GM18951 (cell line): Measurements from ENCODE around the gene DLG2.

Experiments
- POLR2A ChIP-seq: IDR thresholded peaks from 4 replicates; pipeline ENCODE4 v1.6.1; 2011; ENCODE audit warnings: mild to moderate bottlenecking; ENCODE audit not compliant: insufficient read length, insufficient read depth; ENCODE audit errors: extremely low read depth
- in situ Hi-C: fragments of 300-500 bp; cut with MboI; formaldehyde crosslinking; loops from one replicate; pipeline ENCODE4 v1.12.0; 2022; ENCODE audit warnings: low sequenced_read_pairs, mixed read lengths, inconsistent platforms; ENCODE audit not compliant: unreplicated experiment

The DLG2 gene

GRCh38 chr11:84249344-84250135 lies 1377.6 kb downstream of the DLG2 start:
- no peak for TF ChIP-seq POLR2A
- in situ Hi-C loops = loop anchor here (25.0 kb wide), 1 partner anchor 412 kb away; no protein-coding TSS in a partner anchor

- in situ Hi-C loops = no loop called here
These were observed 1379.2 kb downstream of the DLG2 start for GRCh38 chr11:84247926-84248325.

DNA sequence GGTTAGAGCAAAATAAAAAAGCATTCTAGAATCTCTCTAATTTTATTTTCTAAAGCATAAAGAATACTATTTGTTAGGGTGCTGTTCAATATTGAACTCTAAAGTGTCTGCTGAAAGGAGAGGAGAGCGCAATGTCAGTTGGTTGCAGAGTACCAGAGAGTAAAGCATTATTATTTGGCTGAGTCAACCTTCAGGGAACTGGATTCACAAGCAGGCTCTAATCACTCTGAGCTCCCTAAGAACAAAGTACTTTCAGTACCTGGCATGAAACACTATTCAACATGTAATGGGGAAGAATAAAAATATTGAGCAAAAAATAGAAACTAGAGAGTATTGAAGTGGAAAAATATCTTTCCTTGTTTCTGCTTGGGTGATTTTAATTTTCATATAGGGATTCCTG lies 1380.0 kb downstream of the DLG2 start:
- no peak for TF ChIP-seq POLR2A
- in situ Hi-C loops = no loop called here

More at GRCh38 chr11:84247926-84248325, 1379.2 kb downstream of the DLG2 start:
- TF ChIP-seq POLR2A = no peak

- no peak for TF ChIP-seq POLR2A
- in situ Hi-C loops = no loop called here
These were observed 1383.4 kb downstream of the DLG2 start for GRCh38 chr11:84243629-84244263.

DNA sequence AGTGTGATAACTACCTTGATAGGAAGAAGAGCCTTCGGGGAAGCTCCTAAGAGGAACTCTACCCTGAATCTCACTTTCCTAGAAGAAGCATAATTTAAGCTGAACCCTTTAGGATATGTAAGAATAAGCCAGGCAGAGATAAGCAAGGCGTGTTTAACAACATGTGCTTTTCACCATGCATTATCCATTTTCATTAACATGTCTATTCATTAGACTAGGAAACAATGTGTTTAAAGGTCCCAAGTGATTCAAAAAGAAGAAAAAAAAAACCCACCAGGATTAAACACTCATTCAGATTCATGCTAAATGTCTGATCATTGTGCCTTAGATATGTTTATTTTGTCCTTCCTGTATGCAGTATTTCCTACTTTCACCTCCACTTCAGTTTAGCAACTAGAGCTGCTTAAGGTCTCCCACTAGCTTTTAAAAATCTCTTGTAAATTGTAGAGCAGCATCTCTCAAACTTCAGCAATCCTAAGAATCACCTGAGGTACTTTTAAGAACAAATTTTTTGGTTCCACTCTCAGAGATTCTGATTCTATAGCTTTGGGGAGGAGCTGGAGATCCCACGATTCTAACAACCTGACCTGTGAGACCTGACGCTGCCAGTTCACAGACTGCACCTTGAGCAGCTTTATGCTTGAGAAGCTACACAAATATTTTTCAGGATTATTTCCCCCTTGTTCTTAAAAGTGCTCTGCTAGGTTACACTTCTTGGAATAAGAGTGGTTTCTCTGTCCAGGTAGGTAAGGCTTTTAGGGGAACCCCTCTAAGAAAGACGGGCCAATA lies 1385.6 kb downstream of the DLG2 start:
- no peak for TF ChIP-seq POLR2A
- in situ Hi-C loops = no loop called here

DNA sequence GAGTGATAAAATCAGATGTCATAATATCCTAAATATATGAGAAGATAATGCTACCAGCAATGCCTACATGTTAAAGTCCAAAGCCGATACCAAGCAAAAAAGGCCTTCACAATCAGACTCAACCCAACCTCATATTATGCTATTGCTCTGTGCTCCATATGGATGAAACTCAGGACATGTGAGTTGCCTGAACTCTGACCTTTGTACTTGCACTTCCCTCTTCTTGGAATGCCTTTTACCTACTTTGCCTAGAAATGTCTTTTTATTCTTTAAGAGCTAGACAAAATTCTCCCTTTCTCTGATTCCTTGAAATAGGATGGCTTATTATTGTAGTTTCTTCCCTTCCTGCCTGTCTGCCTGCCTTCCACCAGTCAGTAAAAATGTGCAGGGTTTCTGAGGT lies 1386.3 kb downstream of the DLG2 start:
- in situ Hi-C loops = no loop called here
- no peak for TF ChIP-seq POLR2A

GRCh38 chr11:84236436-84236835 lies 1390.7 kb downstream of the DLG2 start:
- in situ Hi-C loops = no loop called here

GRCh38 chr11:84234462-84235202 lies 1392.5 kb downstream of the DLG2 start:
- no peak for TF ChIP-seq POLR2A
- in situ Hi-C loops = no loop called here

More at GRCh38 chr11:84236436-84236835, 1390.7 kb downstream of the DLG2 start:
- TF ChIP-seq POLR2A = no peak

DNA sequence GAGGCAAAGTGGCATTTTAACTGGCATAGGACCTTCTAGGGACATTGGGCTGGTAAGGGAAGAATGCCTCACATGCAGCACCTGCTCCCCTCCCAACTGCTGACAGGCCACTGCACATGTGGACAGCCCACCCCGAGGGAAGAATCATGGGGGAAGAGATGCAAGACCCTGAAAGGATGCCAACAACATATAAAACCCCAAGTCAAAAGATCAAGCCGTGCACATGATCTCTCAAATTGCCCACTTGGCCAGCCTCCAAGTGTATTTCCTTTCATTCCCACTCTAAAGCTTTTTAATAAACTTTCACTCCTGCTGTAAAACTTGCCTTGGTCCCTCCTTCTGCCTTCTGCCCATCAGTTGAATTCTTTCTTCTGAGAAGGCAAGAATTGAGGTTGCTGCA lies 1393.1 kb downstream of the DLG2 start:
- in situ Hi-C loops = no loop called here
- no peak for TF ChIP-seq POLR2A

GRCh38 chr11:84232511-84232910 lies 1394.6 kb downstream of the DLG2 start:
- no peak for TF ChIP-seq POLR2A
- in situ Hi-C loops = no loop called here

- in situ Hi-C loops = no loop called here
- no peak for TF ChIP-seq POLR2A
These were observed 1396.7 kb downstream of the DLG2 start for GRCh38 chr11:84230402-84230801.

DNA sequence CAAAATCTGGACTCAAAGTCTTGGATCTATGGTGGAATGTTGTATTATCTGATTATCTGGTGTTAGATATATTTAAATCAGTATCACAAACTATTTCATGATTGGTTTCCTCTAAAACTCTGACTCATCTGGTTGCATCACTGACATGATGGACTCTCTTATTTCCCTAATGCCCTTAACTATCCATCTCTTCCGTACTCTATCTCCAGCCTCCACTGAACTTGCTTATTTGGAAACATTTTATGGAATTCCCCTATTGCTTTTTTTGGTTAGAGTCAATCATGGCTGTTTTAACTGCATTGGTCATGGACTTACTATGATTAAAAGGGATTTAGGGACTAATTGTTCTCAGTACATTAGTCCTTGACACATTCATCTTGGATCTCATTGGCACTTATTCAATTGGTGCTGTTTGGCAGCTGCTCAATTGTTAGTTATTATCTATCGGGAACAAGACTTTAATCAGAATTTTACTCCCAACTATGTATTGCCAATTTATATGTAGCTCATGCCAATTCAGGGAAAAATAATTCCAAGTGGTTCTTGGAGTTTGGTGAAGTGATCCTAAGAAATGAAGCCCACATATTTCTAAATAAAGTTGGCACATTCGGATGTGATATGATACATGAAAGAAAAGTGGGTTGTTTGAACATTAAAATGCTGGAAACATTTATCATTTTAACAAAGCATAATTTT lies 1399.0 kb downstream of the DLG2 start:
- in situ Hi-C loops = no loop called here

DNA sequence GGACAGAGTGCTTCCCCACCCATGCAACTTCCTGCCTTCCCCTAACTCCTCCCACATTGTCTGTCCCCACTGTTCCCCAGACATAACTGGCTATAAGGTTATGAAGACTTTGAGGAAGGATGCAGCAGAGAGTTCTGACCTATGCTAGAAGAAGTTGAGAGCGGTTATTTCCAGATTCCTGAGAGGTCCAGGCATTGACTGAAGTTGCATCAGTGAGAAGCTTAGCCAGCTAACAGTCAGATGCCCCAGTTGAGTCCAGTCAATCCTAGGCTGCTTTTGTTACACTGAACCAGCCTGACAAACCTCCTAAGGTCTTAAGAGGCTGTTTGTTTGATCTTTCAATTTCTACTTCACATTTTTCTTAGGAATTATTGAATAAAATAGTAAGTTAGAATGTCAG lies 1403.1 kb downstream of the DLG2 start:
- no peak for TF ChIP-seq POLR2A
- in situ Hi-C loops = no loop called here

More for the DNA sequence above, 1399.0 kb downstream of the DLG2 start:
- TF ChIP-seq POLR2A = no peak

GRCh38 chr11:84218318-84218717 lies 1408.8 kb downstream of the DLG2 start:
- in situ Hi-C loops = no loop called here
- TF ChIP-seq POLR2A = no peak
